Measurements from ENCODE around the gene JSRP1. TPM values are rescaled to one million over a fixed set of nuclear protein-coding genes. Genes with fewer than 3 reads are reported as not detected.

Gene JSRP1
- total and polyA plus RNA-seq, 2 of the 8 experiments (the other 6 are each of a cell fraction or from before 2014, with no cell fraction given): 0.24 to 0.56 TPM

- TF ChIP-seq ASH2L (IDR thresholded peaks at IDR 0.05; ENCODE audit: low read length): no peak
- no peak for TF ChIP-seq BCL11A (IDR thresholded peaks at IDR 0.05; ENCODE audit: low read depth in 2 of 2, low read length in 2 of 2)
- no peak for TF ChIP-seq CTBP2 (IDR thresholded peaks at IDR 0.05; ENCODE audit: borderline replicate concordance, insufficient read depth, insufficient read length, low read length)
- no peak for TF ChIP-seq TCF12 (IDR thresholded peaks at IDR 0.05; ENCODE audit: low read depth, low read length)
- TF ChIP-seq RAD21 (IDR thresholded peaks at IDR 0.05 in 1 of 2, conservative IDR thresholded peaks at IDR 0.05 in 1 of 2; ENCODE audit: low read depth in 2 of 2, low read length in 2 of 2): no peak
Measured at GRCh38 chr19:2244125-2244411, 12.1 kb downstream of the JSRP1 start (continued).
